HepG2 (cell line): Measurements from ENCODE around the gene SELENOH. TPM values are rescaled to one million over a fixed set of nuclear protein-coding genes. Genes with fewer than 3 reads are reported as not detected.

Experiments
- ASH2L ChIP-seq: fragments of 300-600, 200-600 bp; sonication (generic); IDR thresholded peaks from 2 replicates; pipeline ENCODE4 v1.7.0; 2017; ENCODE audit warnings: low read depth, mild to moderate bottlenecking, moderate library complexity, mixed read lengths, low read length; ENCODE audit not compliant: insufficient read length
- BRF2 ChIP-seq: sonication (generic); formaldehyde crosslinking; IDR thresholded peaks from 2 replicates; pipeline ENCODE4 v1.8.1; 2022; ENCODE audit warnings: mild to moderate bottlenecking, missing genetic modification reagents
- EED ChIP-seq: sonication (generic); formaldehyde crosslinking; IDR thresholded peaks from 2 replicates; pipeline ENCODE4 v1.5.0; 2020; ENCODE audit warnings: mild to moderate bottlenecking, missing genetic modification reagents
- GLMP ChIP-seq: sonication (generic); formaldehyde crosslinking; IDR thresholded peaks from 2 replicates; pipeline ENCODE4 v1.9.0; 2021; ENCODE audit warnings: missing genetic modification reagents, mild to moderate bottlenecking, borderline replicate concordance
- MAF1 ChIP-seq: sonication (generic); formaldehyde crosslinking; IDR thresholded peaks from 2 replicates; pipeline ENCODE4 v1.5.0; 2020; ENCODE audit warnings: missing genetic modification reagents, borderline replicate concordance
- MLLT10 ChIP-seq: sonication (generic); formaldehyde crosslinking; IDR thresholded peaks from 2 replicates; pipeline ENCODE4 v1.4.0; 2020; ENCODE audit warnings: missing genetic modification reagents
- POLR2AphosphoS5 ChIP-seq: IDR thresholded peaks from 2 replicates; pipeline ENCODE4 v1.6.1; 2012; ENCODE audit warnings: low read depth, low read length
- SIN3A ChIP-seq: IDR thresholded peaks from 2 replicates; pipeline ENCODE4 v1.6.1; 2011; ENCODE audit warnings: low read depth, mild to moderate bottlenecking, control low read depth, low read length, borderline replicate concordance
- SP1 ChIP-seq, 2 experiments: fragments of 450-650 bp in 1 of 2; sonication (generic) in 1 of 2; formaldehyde crosslinking in 1 of 2; IDR thresholded peaks; 2 replicates each; pipeline versions ENCODE4 v1.4.0 to v1.6.1; 2016 to 2020; ENCODE audit warnings: missing genetic modification reagents in 1 of 2
- WIZ ChIP-seq: sonication (generic); formaldehyde crosslinking; IDR thresholded peaks from 2 replicates; pipeline ENCODE4 v1.5.1; 2020; ENCODE audit warnings: mild to moderate bottlenecking, missing genetic modification reagents
- ZNF318 ChIP-seq: sonication (generic); formaldehyde crosslinking; IDR thresholded peaks from 2 replicates; pipeline ENCODE4 v1.4.0; 2020; ENCODE audit warnings: mild to moderate bottlenecking, missing genetic modification reagents
- ZNF343 ChIP-seq: sonication (generic); formaldehyde crosslinking; IDR thresholded peaks from 2 replicates; pipeline ENCODE4 v1.4.0; 2020; ENCODE audit warnings: mild to moderate bottlenecking, missing genetic modification reagents
- ZNF414 ChIP-seq: sonication (generic); formaldehyde crosslinking; IDR thresholded peaks from 2 replicates; pipeline ENCODE4 v1.5.0; 2020; ENCODE audit warnings: missing genetic modification reagents
- ZNF563 ChIP-seq: sonication (generic); formaldehyde crosslinking; IDR thresholded peaks from 2 replicates; pipeline ENCODE4 v1.8.0; 2022; ENCODE audit warnings: mild to moderate bottlenecking, moderate library complexity, missing genetic modification reagents
- ZNF839 ChIP-seq: sonication (generic); formaldehyde crosslinking; IDR thresholded peaks from 2 replicates; pipeline ENCODE4 v1.4.0; 2020; ENCODE audit warnings: missing genetic modification reagents, mild to moderate bottlenecking, borderline replicate concordance
- ZSCAN30 ChIP-seq: sonication (generic); formaldehyde crosslinking; IDR thresholded peaks from 2 replicates; pipeline ENCODE4 v1.5.0; 2020; ENCODE audit warnings: mild to moderate bottlenecking, missing genetic modification reagents
- ZSCAN31 ChIP-seq: sonication (generic); formaldehyde crosslinking; IDR thresholded peaks from 2 replicates; pipeline ENCODE4 v1.5.0; 2020; ENCODE audit warnings: low read depth, mild to moderate bottlenecking, missing genetic modification reagents
- polyA plus RNA-seq, 8 experiments: library from polyadenylated mRNA; depleted of rRNA in 3 of 8; stranded (reverse) in 7 of 8; unstranded in 1 of 8; fragments of >200 nt; fragmentation: Illumina TruSeq in 4 of 8; extraction: Trizol in 4 of 8; gene quantifications; 2 replicates each; pipeline versions ENCODE4 v1.2.1 to v1.2.3, GENCODE V29; 2011 to 2016; ENCODE audit warnings: low read depth in 4 of 8, missing spikeins in 1 of 8, mixed read lengths in 1 of 8; ENCODE audit not compliant: insufficient read depth in 1 of 8
- total RNA-seq, 5 experiments: library from RNA; depleted of rRNA; stranded (reverse); fragments of >200 nt; fragmentation: Illumina TruSeq; extraction: Trizol; gene quantifications; 2 replicates each; pipeline ENCODE4 v1.2.3, GENCODE V29; 2016; ENCODE audit warnings: low read depth in 1 of 5

The SELENOH gene
- total and polyA plus RNA-seq, 2 of the 13 experiments (the other 11 are each of a cell fraction or from before 2014, with no cell fraction given): 27.2 to 77.4 TPM

GRCh38 chr11:57741132-57742086 is at the start of gene SELENOH (continued):
- no peak for TF ChIP-seq GLMP (CRISPR knock-in tag)
- no peak for TF ChIP-seq BRF2
- peak; percentile 89 for TF ChIP-seq ZSCAN30 (CRISPR knock-in tag)
- TF ChIP-seq SP1 (IDR thresholded peaks at IDR 0.05): no peak
- TF ChIP-seq SP1 (CRISPR knock-in tag; IDR thresholded peaks at IDR 0.05): peak; percentile 81
- peak; percentile 86 for TF ChIP-seq ASH2L
- TF ChIP-seq SIN3A: peak; percentile 69; the same call in 1 of the 2 replicates
- no peak for TF ChIP-seq ZNF839 (CRISPR knock-in tag)
- peak; percentile 65 for TF ChIP-seq POLR2AphosphoS5
- no peak for TF ChIP-seq ZNF343 (CRISPR knock-in tag)
- no peak for TF ChIP-seq ZNF318 (CRISPR knock-in tag)
- peak; percentile 48; the same call in 1 of the 2 replicates for TF ChIP-seq ZNF414 (CRISPR knock-in tag)
- TF ChIP-seq MLLT10 (CRISPR knock-in tag): no peak
- no peak for TF ChIP-seq MAF1
- peak; percentile 54; the same call in 1 of the 2 replicates for TF ChIP-seq EED (CRISPR knock-in tag)
- 0 out of 2 replicates have a peak, but pooled peaks have one; percentile 68 for TF ChIP-seq ZNF563 (CRISPR knock-in tag)
- peak; percentile 84; the same call in 1 of the 2 replicates for TF ChIP-seq ZSCAN31 (CRISPR knock-in tag)
- TF ChIP-seq WIZ (CRISPR knock-in tag): no peak
